AG10803 (cell line): Measurements from ENCODE around the gene MYOCD.

Source experiments
- DNase-seq: peaks from one replicate; pipeline ENCODE4 v3.0.0; 2010; ENCODE audit warnings: low read depth
- H3K4me3 ChIP-seq: 2 replicates; pipeline ENCODE4 v1.5.1; 2011; ENCODE audit warnings: mild to moderate bottlenecking, low read length, control low read depth
- TF ChIP-seq, protein P1 (sequence below): conservative IDR thresholded peaks from 2 replicates; pipeline ENCODE4 v1.5.1; 2011; ENCODE audit warnings: mild to moderate bottlenecking, low read length, control low read depth, inconsistent platforms

Gene MYOCD

DNA sequence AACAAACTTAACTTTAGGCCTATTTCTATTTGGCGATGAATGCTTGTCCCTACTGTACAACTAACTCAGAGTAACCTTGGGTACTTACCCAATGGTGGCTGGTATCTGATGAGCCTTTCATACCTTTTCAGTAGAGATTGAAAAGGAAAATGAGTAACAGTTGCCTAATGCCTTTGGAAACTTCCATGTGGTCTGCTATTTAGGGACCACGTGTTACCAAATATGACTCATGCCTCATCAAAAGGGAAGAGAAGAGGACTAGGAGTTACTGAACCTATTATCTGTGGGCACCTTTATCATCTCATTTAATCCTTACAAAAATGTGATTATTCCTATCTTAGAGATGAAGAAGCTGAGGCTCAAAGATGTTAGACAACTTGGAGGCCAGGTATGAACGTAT, 8.1 kb downstream of the MYOCD start:
- TF ChIP-seq, protein P1, sequence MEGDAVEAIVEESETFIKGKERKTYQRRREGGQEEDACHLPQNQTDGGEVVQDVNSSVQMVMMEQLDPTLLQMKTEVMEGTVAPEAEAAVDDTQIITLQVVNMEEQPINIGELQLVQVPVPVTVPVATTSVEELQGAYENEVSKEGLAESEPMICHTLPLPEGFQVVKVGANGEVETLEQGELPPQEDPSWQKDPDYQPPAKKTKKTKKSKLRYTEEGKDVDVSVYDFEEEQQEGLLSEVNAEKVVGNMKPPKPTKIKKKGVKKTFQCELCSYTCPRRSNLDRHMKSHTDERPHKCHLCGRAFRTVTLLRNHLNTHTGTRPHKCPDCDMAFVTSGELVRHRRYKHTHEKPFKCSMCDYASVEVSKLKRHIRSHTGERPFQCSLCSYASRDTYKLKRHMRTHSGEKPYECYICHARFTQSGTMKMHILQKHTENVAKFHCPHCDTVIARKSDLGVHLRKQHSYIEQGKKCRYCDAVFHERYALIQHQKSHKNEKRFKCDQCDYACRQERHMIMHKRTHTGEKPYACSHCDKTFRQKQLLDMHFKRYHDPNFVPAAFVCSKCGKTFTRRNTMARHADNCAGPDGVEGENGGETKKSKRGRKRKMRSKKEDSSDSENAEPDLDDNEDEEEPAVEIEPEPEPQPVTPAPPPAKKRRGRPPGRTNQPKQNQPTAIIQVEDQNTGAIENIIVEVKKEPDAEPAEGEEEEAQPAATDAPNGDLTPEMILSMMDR: no peak
- DNase-seq: peak; percentile 18
- H3K4me3 ChIP-seq: no peak overlapping the region

DNA sequence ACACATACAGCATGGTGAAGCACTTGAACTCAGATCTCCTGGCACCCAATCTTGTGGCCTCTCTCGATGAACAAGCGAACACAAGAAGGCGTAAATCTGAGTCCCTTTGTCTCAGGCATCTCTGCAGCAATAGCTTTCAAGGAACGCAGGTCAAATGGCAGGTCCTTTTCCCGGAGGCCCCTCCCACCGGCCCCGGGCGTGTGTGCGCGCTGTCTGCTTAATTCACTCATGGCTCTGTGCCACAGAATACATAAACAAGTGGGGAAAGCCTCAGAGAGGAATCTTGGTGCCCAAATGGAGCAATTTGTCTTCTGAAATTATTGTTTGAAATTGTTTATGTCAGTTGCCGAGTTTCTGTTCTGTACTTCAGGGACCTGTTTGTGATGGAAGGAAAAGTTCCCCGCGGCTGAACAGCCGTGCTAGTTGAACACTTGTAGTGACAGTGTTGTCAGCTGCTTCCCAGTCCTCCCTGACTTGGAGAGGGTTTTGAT, 14.8 kb downstream of the MYOCD start:
- no peak for DNase-seq
- TF ChIP-seq, protein P1: no peak
- no peak overlapping the region for H3K4me3 ChIP-seq

DNA sequence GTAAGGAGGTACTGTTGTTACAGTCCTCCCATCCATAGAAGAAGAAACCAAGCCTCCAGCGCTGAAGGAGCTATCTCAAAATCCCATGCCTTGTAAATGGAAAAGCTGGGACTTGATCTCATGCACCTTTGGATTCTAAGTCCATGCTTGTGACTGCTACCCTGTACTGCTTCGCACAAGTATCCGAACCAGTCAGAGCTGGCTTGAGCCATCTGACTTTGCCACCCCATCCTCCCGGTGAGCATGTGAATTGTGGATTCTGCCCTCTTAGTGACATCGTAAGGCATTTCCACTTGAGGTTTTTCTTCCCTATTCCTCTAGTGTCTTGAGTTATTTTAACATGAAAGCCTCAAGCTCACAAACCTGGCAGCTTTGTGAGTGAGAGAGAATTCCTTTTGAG, 15.3 kb downstream of the MYOCD start:
- TF ChIP-seq, protein P1: no peak
- no peak overlapping the region for H3K4me3 ChIP-seq
- DNase-seq: no peak

DNA sequence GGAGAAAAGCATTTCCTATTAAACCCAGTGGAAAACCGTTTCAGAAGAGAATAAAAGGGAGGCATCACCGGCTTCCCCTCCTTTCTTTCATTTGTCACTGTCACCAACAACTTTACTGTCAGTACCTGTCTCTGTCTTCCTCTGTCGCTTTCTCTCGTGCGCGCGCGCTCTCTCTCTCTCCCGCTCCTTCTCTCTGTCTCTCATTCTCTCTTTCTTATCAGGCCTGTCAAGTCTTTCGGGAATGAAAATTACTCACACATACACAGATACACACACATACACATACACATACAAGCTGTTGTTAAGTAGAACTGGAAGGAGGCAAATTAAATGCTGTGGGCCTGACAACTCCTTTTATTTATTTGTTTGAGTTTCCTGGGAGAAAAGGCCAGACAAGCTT, 17.6 kb downstream of the MYOCD start:
- no peak overlapping the region for H3K4me3 ChIP-seq
- TF ChIP-seq, protein P1: no peak
- DNase-seq: no peak

DNA sequence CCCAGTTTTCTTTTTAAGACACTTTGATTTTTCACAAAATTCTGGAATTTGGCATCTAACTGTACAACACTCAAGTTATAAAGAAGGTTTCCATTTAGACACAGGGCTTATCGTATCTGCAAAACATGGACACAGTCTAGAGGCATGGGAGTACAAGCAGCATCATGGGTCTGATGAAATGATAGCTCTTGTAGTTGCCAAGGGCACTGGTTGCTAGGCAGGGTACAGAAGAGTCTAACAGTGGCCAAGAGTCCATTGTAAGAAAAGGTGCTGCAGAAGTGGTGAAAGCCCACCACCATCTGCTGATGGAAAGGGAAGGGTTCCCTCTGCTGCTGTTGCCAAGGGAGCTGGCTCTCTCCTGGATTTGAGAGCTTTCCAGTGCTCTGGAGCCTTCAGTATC, 20.8 kb downstream of the MYOCD start:
- TF ChIP-seq, protein P1: no peak
- no peak overlapping the region for H3K4me3 ChIP-seq
- no peak for DNase-seq

DNA sequence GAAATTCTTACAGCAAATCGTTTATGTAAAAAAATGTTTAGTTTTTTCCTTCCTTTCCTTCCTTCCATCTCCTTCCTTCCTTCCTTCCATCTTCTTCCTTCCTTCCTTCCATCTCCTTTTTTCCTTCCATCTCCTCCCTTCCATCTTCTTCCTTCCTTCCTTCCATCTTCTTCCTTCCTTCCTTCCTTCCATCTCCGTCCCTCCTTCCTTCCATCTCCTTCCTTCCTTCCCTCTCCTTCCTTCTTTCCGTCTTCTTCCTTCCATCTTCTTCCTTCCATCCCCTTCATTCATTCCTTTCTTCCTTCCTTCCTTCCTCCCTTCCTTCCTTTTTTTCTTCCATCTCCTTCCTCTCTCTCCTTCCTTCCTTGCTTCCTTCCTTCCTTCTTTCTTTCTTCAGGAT, 22.7 kb downstream of the MYOCD start:
- DNase-seq: no peak
- TF ChIP-seq, protein P1: no peak
- no peak overlapping the region for H3K4me3 ChIP-seq

DNA sequence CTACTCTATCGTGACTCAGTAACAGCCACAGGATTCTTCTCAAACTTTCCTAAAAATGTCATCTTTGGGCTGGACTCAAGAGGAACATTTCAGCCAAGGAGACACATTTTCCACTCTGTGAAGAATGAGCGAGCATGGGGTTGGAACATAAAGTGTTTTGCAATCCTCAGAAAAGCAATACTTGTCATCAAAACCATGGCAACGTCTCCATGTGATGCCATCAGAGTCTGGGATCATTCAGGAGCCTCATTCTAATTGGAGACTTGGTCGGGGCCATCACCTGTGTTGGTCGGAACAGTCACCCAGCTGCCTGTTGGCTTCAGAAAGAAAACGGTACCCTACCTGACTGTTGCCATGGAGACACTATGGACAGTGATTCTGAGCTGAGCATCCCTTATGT, 25.5 kb downstream of the MYOCD start:
- TF ChIP-seq, protein P1: no peak
- DNase-seq: peak; percentile 72
- no peak overlapping the region for H3K4me3 ChIP-seq
